ENCODE data around the gene TTC32. TPM values are rescaled to one million over a fixed set of nuclear protein-coding genes. Genes with fewer than 3 reads are reported as not detected.

TTC32 gene
- total RNA-seq, 1 donor from 2014 or later = 27.9 TPM

GRCh38 chr2:19868701-19869580, 32.8 kb downstream of the TTC32 start:
- Histone ChIP-seq H3K27me3 (peaks cover 40% of the 10 kb centered on the region), H2AFZ (replicated peaks) (peak overlapping the region; percentile 100), H3K4me3 (peak overlapping the region; percentile 51), H3K27ac (no peak overlapping the region), H3K9ac (no peak overlapping the region), H3K4me2 (peak overlapping the region; percentile 86), H3K36me3 (no peaks in the 10 kb centered on the region), H3F3A (ENCODE audit: low read depth) (peaks cover 3% of the 10 kb centered on the region), H3K9me3 (ENCODE audit: low read depth) (no peaks in the 10 kb centered on the region), H3K79me2 (ENCODE audit: low read depth) (no peaks in the 10 kb centered on the region), H3K4me1 (no peaks in the 10 kb centered on the region), H4K20me1 (ENCODE audit: low read depth) (no peaks in the 10 kb centered on the region)
- DNase-seq (ENCODE audit: low spot score) = peak; percentile 62
- Mint-ChIP-seq H3K9me3 (no peaks in the 10 kb centered on the region), H3K36me3 (no peaks in the 10 kb centered on the region), H3K4me1 (peaks cover 3% of the 10 kb centered on the region), H3K4me3 (peak overlapping the region; percentile 80), H3K27me3 (ENCODE audit: insufficient read depth, low read depth) (peaks cover 18% of the 10 kb centered on the region), H3K27ac (no peak overlapping the region)
- TF ChIP-seq EZH2phosphoT487 (IDR thresholded peaks at IDR 0.05) (no peak), CTCF (IDR thresholded peaks at IDR 0.05) (no peak), EZH2 (IDR thresholded peaks at IDR 0.05) (no peak)

- H3K4me1 Mint-ChIP-seq = peaks cover 3% of the 10 kb centered on the region
- no peaks in the 10 kb centered on the region for H3K9me3 ChIP-seq (ENCODE audit: low read depth)
- no peaks in the 10 kb centered on the region for H3K36me3 Mint-ChIP-seq
- H3K4me3 Mint-ChIP-seq = peak overlapping the region; percentile 7
- H3K4me2 ChIP-seq = peak overlapping the region; percentile 86
- no peak for DNase-seq (ENCODE audit: low spot score)
- no peak for TF ChIP-seq EZH2 (IDR thresholded peaks at IDR 0.05)
- TF ChIP-seq EZH2phosphoT487 (IDR thresholded peaks at IDR 0.05) = no peak
- no peak for TF ChIP-seq CTCF (IDR thresholded peaks at IDR 0.05)
- H3K36me3 ChIP-seq = no peaks in the 10 kb centered on the region
- no peaks in the 10 kb centered on the region for H3K4me1 ChIP-seq
- no peaks in the 10 kb centered on the region for H4K20me1 ChIP-seq (ENCODE audit: low read depth)
- H2AFZ ChIP-seq (replicated peaks) = peak overlapping the region; percentile 100
- H3F3A ChIP-seq (ENCODE audit: low read depth) = peaks cover 3% of the 10 kb centered on the region
- H3K4me3 ChIP-seq = peak overlapping the region; percentile 51
- H3K27ac ChIP-seq = no peak overlapping the region
- H3K27me3 Mint-ChIP-seq (ENCODE audit: insufficient read depth, low read depth) = peaks cover 20% of the 10 kb centered on the region
- peaks cover 40% of the 10 kb centered on the region for H3K27me3 ChIP-seq
- no peak overlapping the region for H3K9ac ChIP-seq
- no peaks in the 10 kb centered on the region for H3K9me3 Mint-ChIP-seq
- H3K27ac Mint-ChIP-seq = no peak overlapping the region
- no peaks in the 10 kb centered on the region for H3K79me2 ChIP-seq (ENCODE audit: low read depth)
Observed at GRCh38 chr2:19868224-19868623, 33.6 kb downstream of the TTC32 start.

GRCh38 chr2:19866771-19867170, 35.0 kb downstream of the TTC32 start:
- Mint-ChIP-seq H3K4me3 (no peak overlapping the region), H3K27me3 (ENCODE audit: insufficient read depth, low read depth) (peaks cover 21% of the 10 kb centered on the region), H3K9me3 (peaks cover 2% of the 10 kb centered on the region), H3K4me1 (peaks cover 6% of the 10 kb centered on the region), H3K27ac (no peak overlapping the region), H3K36me3 (no peaks in the 10 kb centered on the region)
- H2AFZ ChIP-seq (replicated peaks) = no peak overlapping the region
- no peak for DNase-seq (ENCODE audit: low spot score)
- no peaks in the 10 kb centered on the region for H3K4me1 ChIP-seq
- no peak overlapping the region for H3K9ac ChIP-seq
- H3K36me3 ChIP-seq = no peaks in the 10 kb centered on the region
- H3K79me2 ChIP-seq (ENCODE audit: low read depth) = no peaks in the 10 kb centered on the region
- no peaks in the 10 kb centered on the region for H3K9me3 ChIP-seq (ENCODE audit: low read depth)
- no peak overlapping the region for H3K4me3 ChIP-seq
- no peak overlapping the region for H3K4me2 ChIP-seq
- H3K27me3 ChIP-seq = peaks cover 40% of the 10 kb centered on the region
- H4K20me1 ChIP-seq (ENCODE audit: low read depth) = no peaks in the 10 kb centered on the region
- no peak for TF ChIP-seq CTCF (IDR thresholded peaks at IDR 0.05)
- no peak for TF ChIP-seq EZH2 (IDR thresholded peaks at IDR 0.05)
- no peak for TF ChIP-seq EZH2phosphoT487 (IDR thresholded peaks at IDR 0.05)
- peaks cover 3% of the 10 kb centered on the region for H3F3A ChIP-seq (ENCODE audit: low read depth)
- no peak overlapping the region for H3K27ac ChIP-seq
